Measurements from ENCODE around the gene RNF111. TPM values are rescaled to one million over a fixed set of nuclear protein-coding genes. Genes with fewer than 3 reads are reported as not detected.

The RNF111 gene
- polyA plus RNA-seq, 1 donor (not counting 4 experiments of a cell fraction or from before 2014, with no cell fraction given), result 27.4 TPM

DNA sequence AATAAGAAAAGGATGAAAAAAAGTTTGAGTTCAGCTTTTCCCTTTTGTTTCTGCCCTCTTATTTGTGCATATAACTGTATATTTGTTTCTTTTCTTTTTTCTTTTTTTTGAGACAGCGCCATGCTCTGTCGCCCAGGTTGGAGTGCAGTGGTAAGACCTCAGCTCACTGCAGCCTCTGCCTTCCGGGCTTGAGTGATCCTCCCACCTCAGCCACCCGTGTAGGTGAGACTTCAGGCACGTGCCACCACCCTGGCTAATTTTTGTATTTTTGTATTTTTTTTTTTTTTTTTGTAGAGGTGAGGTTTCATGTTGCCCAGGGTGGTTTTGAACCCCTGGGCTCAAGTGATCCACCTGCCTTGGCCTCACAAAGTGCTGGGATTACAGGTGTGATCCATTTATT lies 31.4 kb downstream of the RNF111 start:
- Histone ChIP-seq H3K4me3 (ENCODE audit: control insufficient read depth in 2 of 3, extremely low read depth in 1 of 3, insufficient read depth in 2 of 3, low read depth in 1 of 3, low read length in 3 of 3) (no peak overlapping the region), H3K9me1 (ENCODE audit: control insufficient read depth, extremely low read depth, insufficient read depth, low read length) (no peaks in the 10 kb centered on the region), H2AFZ (ENCODE audit: control insufficient read depth, low read length) (no peak overlapping the region), H3K4me2 (ENCODE audit: control insufficient read depth, extremely low read depth, insufficient read depth, low read depth, low read length) (no peak overlapping the region), H3K9me3 (ENCODE audit: control insufficient read depth, low read depth, low read length) (no peaks in the 10 kb centered on the region), H4K20me1 (ENCODE audit: control insufficient read depth, extremely low read depth, insufficient read depth, low read length) (peaks cover 5% of the 10 kb centered on the region), H3K79me2 (ENCODE audit: control insufficient read depth, insufficient read depth, low read length) (peaks cover 67% of the 10 kb centered on the region), H3K9ac (ENCODE audit: control insufficient read depth, extremely low read depth, insufficient read depth, low read length) (no peak overlapping the region), H3K4me1 (ENCODE audit: control insufficient read depth, extremely low read depth, insufficient read depth, low read length) (no peaks in the 10 kb centered on the region), H3K36me3 (ENCODE audit: control insufficient read depth in 2 of 2, extremely low read depth in 1 of 2, insufficient read depth in 2 of 2, low read length in 2 of 2) (peaks cover 3 to 11% of the 10 kb centered on the region in 2 experiments), H3K27ac (ENCODE audit: control insufficient read depth, insufficient read depth, low read length) (no peak overlapping the region), H3K27me3 (ENCODE audit: control insufficient read depth, extremely low read depth, insufficient read depth, low read length) (no peaks in the 10 kb centered on the region)
- no peak for DNase-seq (ENCODE audit: low read depth, low spot score)
- no peak for FAIRE-seq
- dilution Hi-C loops (cut with MboI; ENCODE audit: extremely low pct_ligation_motif_present, low sequenced_read_pairs), result no loop called here
- TF ChIP-seq, protein P1, sequence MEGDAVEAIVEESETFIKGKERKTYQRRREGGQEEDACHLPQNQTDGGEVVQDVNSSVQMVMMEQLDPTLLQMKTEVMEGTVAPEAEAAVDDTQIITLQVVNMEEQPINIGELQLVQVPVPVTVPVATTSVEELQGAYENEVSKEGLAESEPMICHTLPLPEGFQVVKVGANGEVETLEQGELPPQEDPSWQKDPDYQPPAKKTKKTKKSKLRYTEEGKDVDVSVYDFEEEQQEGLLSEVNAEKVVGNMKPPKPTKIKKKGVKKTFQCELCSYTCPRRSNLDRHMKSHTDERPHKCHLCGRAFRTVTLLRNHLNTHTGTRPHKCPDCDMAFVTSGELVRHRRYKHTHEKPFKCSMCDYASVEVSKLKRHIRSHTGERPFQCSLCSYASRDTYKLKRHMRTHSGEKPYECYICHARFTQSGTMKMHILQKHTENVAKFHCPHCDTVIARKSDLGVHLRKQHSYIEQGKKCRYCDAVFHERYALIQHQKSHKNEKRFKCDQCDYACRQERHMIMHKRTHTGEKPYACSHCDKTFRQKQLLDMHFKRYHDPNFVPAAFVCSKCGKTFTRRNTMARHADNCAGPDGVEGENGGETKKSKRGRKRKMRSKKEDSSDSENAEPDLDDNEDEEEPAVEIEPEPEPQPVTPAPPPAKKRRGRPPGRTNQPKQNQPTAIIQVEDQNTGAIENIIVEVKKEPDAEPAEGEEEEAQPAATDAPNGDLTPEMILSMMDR (optimal IDR thresholded peaks at IDR 0.05 in 1 of 3, IDR thresholded peaks at IDR 0.05 in 1 of 3, conservative IDR thresholded peaks at IDR 0.05 in 1 of 3; ENCODE audit: extremely low read depth in 1 of 3, insufficient read depth in 2 of 3, low read length in 3 of 3), result no peak
- TF ChIP-seq EZH2 (IDR thresholded peaks at IDR 0.05; ENCODE audit: low read length), result no peak

DNA sequence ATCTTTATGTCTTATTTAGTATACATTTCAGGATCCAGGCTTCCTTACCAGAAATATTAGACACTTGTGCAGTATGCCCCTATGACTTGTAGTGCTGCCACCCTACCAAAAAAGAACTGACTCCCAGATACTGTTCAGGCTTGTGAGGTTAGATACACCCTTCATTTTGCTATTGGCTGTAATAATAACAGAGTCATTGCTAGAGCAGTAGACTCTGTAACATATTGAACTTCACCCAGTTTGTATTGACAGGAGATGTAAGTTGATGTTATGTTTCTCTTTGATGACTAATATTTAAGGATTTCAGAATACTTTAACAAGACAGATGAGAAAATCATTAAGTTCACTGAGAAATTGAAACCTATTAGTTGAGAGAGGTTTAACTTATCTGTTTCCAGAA lies 32.9 kb downstream of the RNF111 start:
- H3K4me3 ChIP-seq (ENCODE audit: control insufficient read depth in 2 of 3, extremely low read depth in 1 of 3, insufficient read depth in 2 of 3, low read depth in 1 of 3, low read length in 3 of 3), result no peak overlapping the region
- no peaks in the 10 kb centered on the region for H3K9me1 ChIP-seq (ENCODE audit: control insufficient read depth, extremely low read depth, insufficient read depth, low read length)
- no peak overlapping the region for H3K9ac ChIP-seq (ENCODE audit: control insufficient read depth, extremely low read depth, insufficient read depth, low read length)
- FAIRE-seq (no peak), DNase-seq (ENCODE audit: low read depth, low spot score) (no peak)
- H3K4me2 ChIP-seq (ENCODE audit: control insufficient read depth, extremely low read depth, insufficient read depth, low read depth, low read length), result no peak overlapping the region
- H3K27me3 ChIP-seq (ENCODE audit: control insufficient read depth, extremely low read depth, insufficient read depth, low read length), result no peaks in the 10 kb centered on the region
- H3K4me1 ChIP-seq (ENCODE audit: control insufficient read depth, extremely low read depth, insufficient read depth, low read length), result no peaks in the 10 kb centered on the region
- no peaks in the 10 kb centered on the region for H4K20me1 ChIP-seq (ENCODE audit: control insufficient read depth, extremely low read depth, insufficient read depth, low read length)
- peaks cover 67% of the 10 kb centered on the region for H3K79me2 ChIP-seq (ENCODE audit: control insufficient read depth, insufficient read depth, low read length)
- H3K27ac ChIP-seq (ENCODE audit: control insufficient read depth, insufficient read depth, low read length), result no peak overlapping the region
- no peak overlapping the region for H2AFZ ChIP-seq (ENCODE audit: control insufficient read depth, low read length)
- TF ChIP-seq, protein P1 (optimal IDR thresholded peaks at IDR 0.05 in 1 of 3, IDR thresholded peaks at IDR 0.05 in 1 of 3, conservative IDR thresholded peaks at IDR 0.05 in 1 of 3; ENCODE audit: extremely low read depth in 1 of 3, insufficient read depth in 2 of 3, low read length in 3 of 3), result no peak
- no peak for TF ChIP-seq EZH2 (IDR thresholded peaks at IDR 0.05; ENCODE audit: low read length)
- H3K9me3 ChIP-seq (ENCODE audit: control insufficient read depth, low read depth, low read length), result no peaks in the 10 kb centered on the region
- H3K36me3 ChIP-seq (ENCODE audit: control insufficient read depth in 2 of 2, extremely low read depth in 1 of 2, insufficient read depth in 2 of 2, low read length in 2 of 2), result peaks cover 1 to 4% of the 10 kb centered on the region in 2 experiments
- dilution Hi-C loops (cut with MboI; ENCODE audit: extremely low pct_ligation_motif_present, low sequenced_read_pairs), result no loop called here
